ENCODE measurements around the gene SNCB.

The SNCB gene

DNA sequence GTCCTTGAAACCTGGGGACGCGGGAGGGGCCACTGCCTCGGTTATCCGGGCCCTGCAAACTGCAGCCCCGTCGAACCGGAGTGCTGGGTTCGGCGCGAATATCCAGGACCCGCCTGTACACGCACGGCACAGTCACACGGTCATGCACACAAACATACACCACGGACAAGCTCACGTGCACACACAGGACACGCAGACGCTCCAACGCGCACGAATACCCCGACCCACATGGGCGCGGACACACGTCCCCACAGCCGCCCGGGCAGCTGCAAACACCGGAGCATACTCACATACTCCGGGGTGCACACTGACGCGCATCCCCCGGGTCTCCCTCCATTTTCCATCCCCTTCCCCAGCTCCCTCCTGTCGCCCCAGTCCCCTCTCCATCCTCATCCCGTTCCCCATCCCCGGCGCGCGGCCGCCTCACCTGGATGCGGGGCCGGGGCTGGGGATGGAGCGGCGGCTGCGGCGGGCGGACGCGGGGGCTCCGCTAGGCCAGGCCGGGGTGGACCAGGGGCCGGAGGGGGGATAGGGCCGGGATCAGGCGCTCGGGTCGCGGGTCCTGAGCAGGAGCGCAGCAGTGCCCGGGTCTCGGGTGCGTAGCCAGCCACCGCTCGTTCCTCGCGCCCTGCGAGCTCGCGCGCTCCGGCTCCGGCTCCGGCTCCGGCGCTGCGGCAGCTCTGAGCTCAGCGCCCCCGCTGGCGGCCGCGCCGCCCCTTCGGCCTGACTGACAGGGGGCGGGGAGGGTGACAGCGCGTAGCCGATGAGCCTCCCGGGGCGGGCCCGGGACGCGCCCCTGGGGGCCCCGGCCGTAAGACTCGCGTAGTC, at the start of gene SNCB, which contains the start of gene EIF4E1B:
TSS of gene SNCB (minus strand) at position 682 of the 828 bp plus-strand sequence. CDS start 880 bp downstream, outside the sequence.
TSS of gene EIF4E1B (plus strand) at position 823 of the 828 bp plus-strand sequence. CDS start 12,113 bp downstream, outside the sequence.
- no peak for DNase-seq (ENCODE audit: low read depth)
- TF ChIP-seq, protein P1, sequence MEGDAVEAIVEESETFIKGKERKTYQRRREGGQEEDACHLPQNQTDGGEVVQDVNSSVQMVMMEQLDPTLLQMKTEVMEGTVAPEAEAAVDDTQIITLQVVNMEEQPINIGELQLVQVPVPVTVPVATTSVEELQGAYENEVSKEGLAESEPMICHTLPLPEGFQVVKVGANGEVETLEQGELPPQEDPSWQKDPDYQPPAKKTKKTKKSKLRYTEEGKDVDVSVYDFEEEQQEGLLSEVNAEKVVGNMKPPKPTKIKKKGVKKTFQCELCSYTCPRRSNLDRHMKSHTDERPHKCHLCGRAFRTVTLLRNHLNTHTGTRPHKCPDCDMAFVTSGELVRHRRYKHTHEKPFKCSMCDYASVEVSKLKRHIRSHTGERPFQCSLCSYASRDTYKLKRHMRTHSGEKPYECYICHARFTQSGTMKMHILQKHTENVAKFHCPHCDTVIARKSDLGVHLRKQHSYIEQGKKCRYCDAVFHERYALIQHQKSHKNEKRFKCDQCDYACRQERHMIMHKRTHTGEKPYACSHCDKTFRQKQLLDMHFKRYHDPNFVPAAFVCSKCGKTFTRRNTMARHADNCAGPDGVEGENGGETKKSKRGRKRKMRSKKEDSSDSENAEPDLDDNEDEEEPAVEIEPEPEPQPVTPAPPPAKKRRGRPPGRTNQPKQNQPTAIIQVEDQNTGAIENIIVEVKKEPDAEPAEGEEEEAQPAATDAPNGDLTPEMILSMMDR (IDR thresholded peaks at IDR 0.05; ENCODE audit: low read depth, low read length, missing control alignments) = no peak
- in situ Hi-C loops (cut with HindIII; ENCODE audit: low sequenced_read_pairs) = no loop called here
- peak within 1 kb of the TSS; percentile 32 for H3K4me3 ChIP-seq (ENCODE audit: low read depth, low read length)

DNA sequence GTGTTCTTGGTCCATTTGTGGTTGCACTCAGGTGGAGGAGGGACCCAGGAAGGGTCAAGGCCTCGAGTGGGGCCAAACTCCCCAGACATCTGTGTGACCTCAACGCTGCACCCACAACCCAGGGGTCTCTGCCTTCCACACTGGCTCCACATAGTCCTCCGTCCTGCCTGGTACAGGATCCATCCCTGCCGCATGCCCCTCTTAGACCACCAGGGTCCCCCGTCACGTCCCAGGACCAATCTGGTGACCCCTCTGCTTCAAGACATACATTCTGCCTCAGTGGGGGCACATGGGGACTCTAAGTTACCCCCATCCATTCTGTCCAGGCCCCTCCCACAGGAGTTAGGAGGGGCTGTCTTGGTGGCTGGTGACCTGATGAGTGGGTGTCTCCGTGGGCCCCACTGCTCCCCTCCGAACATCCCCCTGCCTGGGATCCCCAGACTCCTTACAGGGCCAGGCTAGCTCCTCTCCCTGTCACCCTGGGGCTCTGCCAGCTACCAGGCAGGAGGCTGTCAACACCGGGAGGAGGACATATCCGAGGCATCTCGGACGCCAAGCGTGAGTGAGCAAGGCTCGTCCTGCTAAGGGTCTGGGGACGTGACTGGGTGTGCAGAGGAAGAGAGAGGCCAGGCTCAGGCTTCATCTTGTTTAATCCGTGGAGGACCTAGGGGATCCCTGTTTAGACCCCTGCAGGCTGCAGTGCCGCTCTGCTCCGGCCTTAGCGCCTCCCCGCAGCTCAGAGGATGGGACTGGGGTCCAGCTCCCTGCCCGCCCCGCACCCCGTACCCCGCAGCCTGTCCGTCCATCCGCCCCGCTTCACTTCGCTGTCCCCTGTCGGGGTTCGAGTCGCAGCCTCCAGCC, 49.3 kb upstream of the SNCB start:
- no peak overlapping the region for H3K4me3 ChIP-seq (ENCODE audit: low read depth, low read length)
- no peak for DNase-seq (ENCODE audit: low read depth)
- in situ Hi-C loops (cut with HindIII; ENCODE audit: low sequenced_read_pairs) = no loop called here
- TF ChIP-seq, protein P1 (IDR thresholded peaks at IDR 0.05; ENCODE audit: low read depth, low read length, missing control alignments) = no peak

DNA sequence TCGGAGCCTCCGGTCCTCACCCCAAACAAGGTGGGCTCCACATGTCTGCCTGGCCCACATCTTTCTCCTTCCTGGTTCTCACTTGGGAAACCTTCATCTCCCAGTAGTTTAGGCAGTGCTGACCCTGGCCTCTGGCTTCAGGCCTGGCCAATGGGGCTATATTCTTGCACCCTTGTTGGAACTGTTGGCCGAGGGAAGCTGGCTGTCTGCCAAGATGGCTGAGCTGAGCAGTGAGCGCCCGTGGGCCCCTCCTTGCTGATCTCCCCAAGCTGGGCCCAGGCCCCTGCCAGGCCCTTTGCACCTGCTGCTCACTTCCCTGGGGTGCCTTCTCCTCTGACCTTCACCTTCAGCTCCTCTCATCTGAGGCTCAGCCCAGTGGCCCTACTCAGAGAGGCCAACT, 48.2 kb upstream of the SNCB start:
- no peak for DNase-seq (ENCODE audit: low read depth)
- TF ChIP-seq, protein P1 (IDR thresholded peaks at IDR 0.05; ENCODE audit: low read depth, low read length, missing control alignments) = no peak
- no peak overlapping the region for H3K4me3 ChIP-seq (ENCODE audit: low read depth, low read length)
- in situ Hi-C loops (cut with HindIII; ENCODE audit: low sequenced_read_pairs) = no loop called here

DNA sequence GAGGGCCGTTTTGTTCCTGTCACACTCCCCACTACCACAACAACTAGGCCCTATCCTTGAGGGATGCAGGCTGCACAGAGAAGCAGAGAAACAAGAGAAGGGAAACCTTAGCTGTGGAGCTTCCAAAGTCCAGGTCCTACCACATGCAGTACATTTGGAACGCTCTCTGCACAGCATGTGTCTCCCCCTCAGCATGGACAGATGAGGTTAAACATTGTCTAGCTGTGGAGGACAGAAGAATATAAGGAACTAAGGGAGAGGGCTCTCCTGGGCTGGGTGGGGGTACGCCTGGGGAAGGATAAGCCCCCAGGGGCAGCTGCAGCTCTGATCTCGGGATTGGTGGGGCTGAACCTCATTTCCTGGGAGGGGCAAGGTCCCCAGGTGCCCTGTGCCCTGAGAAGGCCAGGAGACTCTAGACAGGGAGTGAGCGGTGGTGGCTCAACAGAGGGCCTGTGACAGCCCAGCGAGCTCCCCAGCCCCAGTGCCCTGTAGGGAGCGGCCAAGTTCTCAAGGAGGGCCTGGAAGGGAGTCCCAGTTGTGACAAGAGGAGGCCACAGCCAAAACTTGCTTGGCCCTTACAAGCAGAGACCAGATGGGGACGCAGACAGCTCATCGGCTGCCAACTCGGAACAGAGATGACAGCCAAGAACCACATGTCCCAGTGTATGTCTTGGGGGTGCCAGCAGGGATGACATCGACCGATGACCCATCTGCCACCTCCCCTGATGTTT, 47.0 kb upstream of the SNCB start:
- in situ Hi-C loops (cut with HindIII; ENCODE audit: low sequenced_read_pairs) = no loop called here
- TF ChIP-seq, protein P1 (IDR thresholded peaks at IDR 0.05; ENCODE audit: low read depth, low read length, missing control alignments) = no peak
- DNase-seq (ENCODE audit: low read depth) = no peak
- no peak overlapping the region for H3K4me3 ChIP-seq (ENCODE audit: low read depth, low read length)

DNA sequence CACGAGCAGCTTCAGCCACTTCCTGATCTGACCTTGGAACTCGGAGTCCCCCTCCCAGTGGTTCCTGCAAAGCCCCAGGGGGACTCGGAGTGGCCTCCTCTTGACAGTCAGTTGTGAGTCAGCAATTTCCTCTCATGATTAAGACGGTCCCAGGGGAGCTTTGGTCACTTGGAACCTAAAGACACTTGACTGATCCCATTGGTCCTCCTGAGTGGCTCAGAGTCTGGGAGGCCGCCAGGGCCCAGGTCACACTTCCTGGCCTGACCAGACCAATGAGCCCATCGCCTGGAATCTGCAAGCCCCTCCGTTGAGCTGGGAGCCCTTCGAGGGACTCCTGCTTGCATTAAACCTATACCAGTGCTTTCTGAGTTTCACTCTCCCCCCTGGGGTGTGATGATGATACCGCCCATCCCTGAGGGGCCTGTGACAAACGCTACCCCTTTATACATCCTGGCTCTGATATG, 46.1 kb upstream of the SNCB start:
- H3K4me3 ChIP-seq (ENCODE audit: low read depth, low read length) = no peak overlapping the region
- TF ChIP-seq, protein P1 (IDR thresholded peaks at IDR 0.05; ENCODE audit: low read depth, low read length, missing control alignments) = no peak
- in situ Hi-C loops (cut with HindIII; ENCODE audit: low sequenced_read_pairs) = no loop called here
- DNase-seq (ENCODE audit: low read depth) = no peak
